GM13976 (cell line): ENCODE measurements around the gene CFAP74.

Source experiments
- DNase-seq: peaks from one replicate; pipeline ENCODE4 v3.0.0; 2012; ENCODE audit warnings: low spot score
- CTCF ChIP-seq: IDR thresholded peaks from 2 replicates; pipeline ENCODE4 v1.5.1; 2012; ENCODE audit warnings: borderline replicate concordance, mild to moderate bottlenecking; ENCODE audit not compliant: insufficient read depth; ENCODE audit errors: extremely low read depth, missing control alignments, control extremely low read depth
- in situ Hi-C: fragments of 300-500 bp; cut with MboI; formaldehyde crosslinking; loops from one replicate; pipeline ENCODE4 v1.12.0; 2022; ENCODE audit warnings: low sequenced_read_pairs, mixed read lengths, inconsistent platforms; ENCODE audit not compliant: unreplicated experiment

The CFAP74 gene

GRCh38 chr1:1966071-1966740 is 37.4 kb downstream of the CFAP74 start:
- no peak for DNase-seq
- no peak for TF ChIP-seq CTCF
- in situ Hi-C loops, result no loop called here

- in situ Hi-C loops, result no loop called here
- TF ChIP-seq CTCF, result no peak
- DNase-seq, result no peak
Measured at GRCh38 chr1:1965546-1965945, 38.0 kb downstream of the CFAP74 start.

GRCh38 chr1:1964811-1965210 is 38.8 kb downstream of the CFAP74 start:
- no peak for TF ChIP-seq CTCF
- no peak for DNase-seq
- in situ Hi-C loops, result no loop called here

GRCh38 chr1:1963570-1963969 is 40.0 kb downstream of the CFAP74 start:
- no peak for DNase-seq
- no peak for TF ChIP-seq CTCF
- in situ Hi-C loops, result no loop called here

GRCh38 chr1:1962752-1963151 is 40.8 kb downstream of the CFAP74 start:
- DNase-seq, result no peak
- in situ Hi-C loops, result no loop called here
- TF ChIP-seq CTCF, result no peak

- DNase-seq, result no peak
- in situ Hi-C loops, result no loop called here
- no peak for TF ChIP-seq CTCF
Measured at GRCh38 chr1:1960480-1961196, 42.9 kb downstream of the CFAP74 start.
